Natural killer cell (primary cell): ENCODE measurements around the gene RHOBTB3. TPM values are rescaled to one million over a fixed set of nuclear protein-coding genes. Genes with fewer than 3 reads are reported as not detected.

Experiments used
- ATAC-seq, 3 donors: fragments of 150-1000 bp in 2 of 3; fragments of 200-7000 bp in 1 of 3; cut with Tn5 transposase; 1 replicate in 1 of 3; 2 replicates in 2 of 3; pipeline ENCODE4 v1.10.0; 2021; ENCODE audit warnings: mild to moderate bottlenecking in 2 of 3, moderate library complexity in 2 of 3
- DNase-seq, 2 donors: peaks; one replicate each; pipeline versions ENCODE4 v3.0.0 to v3.0.0-alpha.2; 2013 to 2021; ENCODE audit warnings: mixed read lengths in 1 of 2
- H3K27ac ChIP-seq: one replicate; pipeline ENCODE4 v1.5.1; 2013; ENCODE audit warnings: mild to moderate bottlenecking, low read length
- H3K27me3 ChIP-seq: one replicate; pipeline ENCODE4 v1.6.1; 2013; ENCODE audit warnings: low read length; ENCODE audit not compliant: control insufficient read depth, insufficient read depth
- H3K36me3 ChIP-seq: one replicate; pipeline ENCODE4 v1.6.1; 2013; ENCODE audit warnings: low read length; ENCODE audit not compliant: control insufficient read depth, insufficient read depth
- H3K4me1 ChIP-seq: one replicate; pipeline ENCODE4 v1.6.1; 2013; ENCODE audit warnings: low read length; ENCODE audit not compliant: control insufficient read depth, insufficient read depth
- H3K4me3 ChIP-seq: one replicate; pipeline ENCODE4 v1.5.1; 2013; ENCODE audit warnings: low read length
- H3K9me3 ChIP-seq: one replicate; pipeline ENCODE4 v1.6.1; 2013; ENCODE audit warnings: low read length; ENCODE audit not compliant: control insufficient read depth, insufficient read depth
- H3K27ac Mint-ChIP-seq, 2 donors: one replicate each; pipeline ENCODE4 v1.8.0; 2022; ENCODE audit warnings: mild to moderate bottlenecking in 2 of 2, mixed read lengths in 2 of 2, moderate library complexity in 1 of 2
- H3K27me3 Mint-ChIP-seq, 2 donors: one replicate each; pipeline ENCODE4 v1.8.0; 2022; ENCODE audit warnings: low read depth in 2 of 2, mixed read lengths in 2 of 2
- H3K36me3 Mint-ChIP-seq: one replicate; pipeline ENCODE4 v1.8.0; 2022; ENCODE audit warnings: mixed read lengths
- H3K4me1 Mint-ChIP-seq, 2 donors: one replicate each; pipeline ENCODE4 v1.8.0; 2022; ENCODE audit warnings: mixed read lengths in 2 of 2
- H3K4me3 Mint-ChIP-seq: one replicate; pipeline ENCODE4 v1.8.0; 2022; ENCODE audit warnings: mild to moderate bottlenecking, moderate library complexity, mixed read lengths
- H3K9me3 Mint-ChIP-seq, 2 donors: one replicate each; pipeline ENCODE4 v1.8.0; 2022; ENCODE audit warnings: mixed read lengths in 2 of 2
- WGBS: methylation state at CpG from one replicate; pipeline ENCODE4 v1.1.7; 2013; ENCODE audit warnings: missing lambda C conversion rate; ENCODE audit not compliant: insufficient coverage; 5-methylcytosine and 5-hydroxymethylcytosine counted together
- intact Hi-C: fragments of 100-400 bp; cut with micrococcal nuclease; formaldehyde crosslinking; loops from one replicate; pipeline ENCODE4 v1.14.2; 2022
- total RNA-seq, 4 donors: library from RNA; stranded (reverse); fragments of 120-200 nt in 1 of 4; gene quantifications; one replicate each; pipeline versions ENCODE4 v1.2.3 to v1.2.4, GENCODE V29; 2013 to 2022
- TF ChIP-seq, protein P1 (sequence below): fragments of 200-600 bp; IDR thresholded peaks from one replicate; pipeline ENCODE4 v1.8.0; 2022; ENCODE audit warnings: antibody characterized with exemption

Gene RHOBTB3
- total RNA-seq, 3 donors from 2014 or later (not counting 1 experiment from before 2014, with no cell fraction given): 46.5 to 55.1 (median 46.5) TPM

DNA sequence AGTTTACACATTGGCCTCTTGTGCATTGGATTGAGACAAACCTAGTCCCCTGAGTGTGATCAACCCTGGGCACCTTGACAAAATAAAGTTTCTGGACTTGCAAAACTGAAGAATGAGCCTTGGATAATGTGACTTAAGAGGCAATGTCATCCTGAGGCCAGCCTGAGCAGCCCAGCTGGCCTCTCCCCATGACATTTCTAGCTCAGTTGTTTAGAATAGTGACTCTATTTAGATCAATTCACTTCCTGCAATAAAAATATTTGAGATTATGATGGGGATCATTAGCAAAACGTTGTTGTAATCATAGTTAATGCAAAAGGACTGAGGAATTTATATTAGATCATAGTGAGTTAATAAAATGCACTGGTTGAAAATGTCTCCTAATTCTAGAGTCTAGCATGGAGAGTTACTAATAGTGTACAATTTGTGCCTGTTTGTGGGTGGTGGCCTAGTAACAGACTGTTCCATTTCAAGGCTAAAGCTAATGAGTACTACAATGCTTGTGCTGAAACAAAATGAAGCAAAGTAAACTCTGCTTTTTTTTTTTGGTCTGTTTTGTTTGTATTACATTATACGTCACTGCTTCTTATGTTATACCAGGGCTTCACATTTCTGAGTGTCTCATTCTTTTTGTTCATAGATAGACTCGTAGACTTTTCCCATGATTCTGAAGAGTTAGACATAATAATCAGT is 10.9 kb upstream of the RHOBTB3 start:
- Histone ChIP-seq H3K4me1 (peaks cover 4% of the 10 kb centered on the region), H3K27me3 (no peaks in the 10 kb centered on the region), H3K27ac (no peak overlapping the region), H3K36me3 (no peaks in the 10 kb centered on the region), H3K9me3 (no peaks in the 10 kb centered on the region), H3K4me3 (no peak overlapping the region)
- Mint-ChIP-seq H3K27ac (no peak overlapping the region), H3K36me3 (no peaks in the 10 kb centered on the region), H3K4me1 (peaks cover 15 to 16% of the 10 kb centered on the region in 2 donors), H3K4me3 (no peak overlapping the region), H3K27me3 (no peaks in the 10 kb centered on the region), H3K9me3 (no peaks in the 10 kb centered on the region)
- no peak for ATAC-seq
- 68% methylated on average over 2 of the region's 3 CpGs for WGBS
- DNase-seq: no peak
- TF ChIP-seq, protein P1, sequence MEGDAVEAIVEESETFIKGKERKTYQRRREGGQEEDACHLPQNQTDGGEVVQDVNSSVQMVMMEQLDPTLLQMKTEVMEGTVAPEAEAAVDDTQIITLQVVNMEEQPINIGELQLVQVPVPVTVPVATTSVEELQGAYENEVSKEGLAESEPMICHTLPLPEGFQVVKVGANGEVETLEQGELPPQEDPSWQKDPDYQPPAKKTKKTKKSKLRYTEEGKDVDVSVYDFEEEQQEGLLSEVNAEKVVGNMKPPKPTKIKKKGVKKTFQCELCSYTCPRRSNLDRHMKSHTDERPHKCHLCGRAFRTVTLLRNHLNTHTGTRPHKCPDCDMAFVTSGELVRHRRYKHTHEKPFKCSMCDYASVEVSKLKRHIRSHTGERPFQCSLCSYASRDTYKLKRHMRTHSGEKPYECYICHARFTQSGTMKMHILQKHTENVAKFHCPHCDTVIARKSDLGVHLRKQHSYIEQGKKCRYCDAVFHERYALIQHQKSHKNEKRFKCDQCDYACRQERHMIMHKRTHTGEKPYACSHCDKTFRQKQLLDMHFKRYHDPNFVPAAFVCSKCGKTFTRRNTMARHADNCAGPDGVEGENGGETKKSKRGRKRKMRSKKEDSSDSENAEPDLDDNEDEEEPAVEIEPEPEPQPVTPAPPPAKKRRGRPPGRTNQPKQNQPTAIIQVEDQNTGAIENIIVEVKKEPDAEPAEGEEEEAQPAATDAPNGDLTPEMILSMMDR: no peak
- intact Hi-C loops: no loop called here

DNA sequence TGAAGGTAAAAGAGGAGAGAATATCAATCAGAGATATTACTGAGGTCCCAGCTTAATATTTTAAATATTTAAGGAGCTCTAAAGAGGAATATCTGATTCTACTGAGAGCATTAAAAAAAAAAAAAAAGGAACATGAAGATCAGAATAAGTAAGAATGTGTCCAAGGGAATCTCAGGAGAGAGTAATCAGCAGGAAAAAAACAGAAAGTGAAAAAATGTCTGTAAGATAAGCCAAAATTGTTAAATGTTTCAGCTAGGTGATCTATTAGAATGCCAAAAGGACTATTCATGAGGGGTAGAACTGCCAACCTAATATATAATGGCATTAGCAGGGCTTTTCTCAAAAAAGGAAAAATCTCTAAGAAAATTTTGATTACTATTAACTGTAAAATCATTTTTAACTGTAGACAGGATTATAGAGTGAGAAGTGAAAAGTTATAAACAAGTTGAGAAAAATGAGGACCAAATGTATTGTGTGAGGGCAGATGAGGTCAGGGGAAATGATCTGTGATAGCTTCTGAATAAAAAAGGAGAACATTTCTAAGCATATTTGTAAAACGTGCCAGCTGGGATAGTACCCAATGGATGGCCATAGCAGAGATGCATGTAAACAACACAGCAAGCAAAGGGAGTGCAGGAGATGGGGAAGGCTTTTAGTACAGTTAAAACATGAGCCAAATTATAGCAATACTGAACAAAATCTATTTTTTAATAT is 9.4 kb upstream of the RHOBTB3 start:
- no peak overlapping the region for H3K4me3 ChIP-seq
- no peak overlapping the region for H3K27ac Mint-ChIP-seq
- H3K4me1 Mint-ChIP-seq: peaks cover 5 to 10% of the 10 kb centered on the region in 2 donors
- 46% methylated on average over 1 of the region's 1 CpG for WGBS
- no peaks in the 10 kb centered on the region for H3K9me3 Mint-ChIP-seq
- DNase-seq: no peak
- no peaks in the 10 kb centered on the region for H3K9me3 ChIP-seq
- no peaks in the 10 kb centered on the region for H3K4me1 ChIP-seq
- TF ChIP-seq, protein P1: no peak
- H3K27me3 Mint-ChIP-seq: no peaks in the 10 kb centered on the region
- ATAC-seq: no peak
- no peaks in the 10 kb centered on the region for H3K27me3 ChIP-seq
- H3K27ac ChIP-seq: no peak overlapping the region
- intact Hi-C loops: no loop called here
- no peak overlapping the region for H3K4me3 Mint-ChIP-seq
- no peaks in the 10 kb centered on the region for H3K36me3 ChIP-seq
- H3K36me3 Mint-ChIP-seq: no peaks in the 10 kb centered on the region

DNA sequence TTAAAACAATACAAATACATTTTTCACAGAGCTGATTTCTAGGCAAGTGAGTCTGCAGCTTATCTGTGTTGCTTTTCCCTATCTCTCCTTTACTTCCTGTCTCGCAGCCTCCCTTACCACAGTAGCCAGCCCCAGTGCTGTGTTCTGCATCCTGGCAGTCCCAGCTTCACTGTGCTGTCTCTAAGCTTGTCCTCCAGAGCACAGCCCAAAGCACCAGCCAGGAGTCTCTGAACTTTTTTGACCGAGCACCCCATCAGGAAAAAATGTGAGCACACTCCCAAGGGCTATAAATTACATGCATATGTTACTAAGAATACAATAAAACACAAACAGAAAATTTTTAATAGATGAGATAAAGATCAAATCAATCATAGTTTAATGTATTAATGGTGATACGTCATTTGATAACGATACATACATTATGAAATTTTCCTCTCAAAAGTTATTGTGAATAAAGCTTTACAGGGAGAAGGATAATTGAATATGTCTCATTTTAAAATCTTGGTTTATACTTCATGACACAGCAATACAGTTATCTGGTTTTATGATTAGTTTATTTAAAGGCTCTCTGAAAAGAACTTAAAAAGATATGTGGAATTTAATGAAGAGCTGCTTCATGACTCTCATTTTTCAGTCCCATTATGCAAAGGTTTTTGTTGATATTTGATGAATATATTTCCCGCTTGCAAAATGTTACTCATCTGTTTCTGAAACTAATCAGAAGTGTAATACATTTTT is 7.3 kb upstream of the RHOBTB3 start:
- Histone ChIP-seq H3K36me3 (no peaks in the 10 kb centered on the region), H3K27ac (no peak overlapping the region), H3K4me1 (no peaks in the 10 kb centered on the region), H3K9me3 (no peaks in the 10 kb centered on the region), H3K27me3 (no peaks in the 10 kb centered on the region), H3K4me3 (no peak overlapping the region)
- 62% methylated on average over 2 of the region's 5 CpGs for WGBS
- H3K27me3 Mint-ChIP-seq: no peaks in the 10 kb centered on the region
- ATAC-seq: no peak
- TF ChIP-seq, protein P1: no peak
- no peak overlapping the region for H3K27ac Mint-ChIP-seq
- H3K36me3 Mint-ChIP-seq: no peaks in the 10 kb centered on the region
- DNase-seq: no peak
- intact Hi-C loops: no loop called here
- no peaks in the 10 kb centered on the region for H3K9me3 Mint-ChIP-seq
- no peak overlapping the region for H3K4me3 Mint-ChIP-seq
- peaks cover 10 to 25% of the 10 kb centered on the region in 2 donors for H3K4me1 Mint-ChIP-seq
